K562 (cell line): ENCODE measurements around the gene PICK1. TPM values are rescaled to one million over a fixed set of nuclear protein-coding genes. Genes with fewer than 3 reads are reported as not detected.

Experiments used
- ASH1L ChIP-seq: fragments of 450-650 bp; IDR thresholded peaks from 2 replicates; pipeline ENCODE4 v1.6.1; 2018; ENCODE audit warnings: borderline replicate concordance, mild to moderate bottlenecking, low read depth; ENCODE audit not compliant: partially characterized antibody
- CREM ChIP-seq: IDR thresholded peaks from 2 replicates; pipeline ENCODE4 v1.6.1; 2014; ENCODE audit warnings: antibody characterized with exemption, low read depth
- RBM15 ChIP-seq: fragments of 200-400 bp; formaldehyde crosslinking; IDR thresholded peaks from 2 replicates; pipeline ENCODE4 v1.6.1; 2018; ENCODE audit warnings: mild to moderate bottlenecking, low read length, moderate library complexity; ENCODE audit not compliant: insufficient read depth
- polyA plus RNA-seq, 8 experiments: library from polyadenylated mRNA; depleted of rRNA in 4 of 8; stranded (reverse) in 5 of 8; unstranded in 3 of 8; fragments of >200 nt; fragmentation: Nextera tagmentation in 2 of 8; fragmentation: Illumina TruSeq in 1 of 8; extraction: Ambion mirVana in 2 of 8; extraction: Trizol in 1 of 8; gene quantifications; 2 replicates each; pipeline versions ENCODE4 v1.2.1 to v1.2.3, GENCODE V29; 2011 to 2014; ENCODE audit warnings: inconsistent platforms in 1 of 8, missing spikeins in 1 of 8
- total RNA-seq, 7 experiments: library from RNA; depleted of rRNA in 6 of 7; stranded (reverse); fragments of >200 nt in 6 of 7; fragmentation: Illumina TruSeq in 2 of 7; extraction: Trizol in 2 of 7; gene quantifications; 2 replicates each; pipeline versions ENCODE4 v1.2.1 to v1.2.3, GENCODE V29; 2011 to 2021; ENCODE audit warnings: low replicate concordance in 1 of 7
- TF ChIP-seq, protein P1 (sequence below): IDR thresholded peaks from 3 replicates; pipeline ENCODE4 v1.6.1; 2011; ENCODE audit warnings: borderline replicate concordance, mild to moderate bottlenecking; ENCODE audit not compliant: insufficient read length, insufficient read depth
- TF ChIP-seq, protein P2 (sequence below): sonication (generic); formaldehyde crosslinking; IDR thresholded peaks from 2 replicates; pipeline ENCODE4 v1.8.0; 2022; ENCODE audit warnings: mild to moderate bottlenecking, missing genetic modification reagents

Gene PICK1
- total and polyA plus RNA-seq, 9 of the 15 experiments (the other 6 are each of a cell fraction or from before 2014, with no cell fraction given): 0.06 to 11.0 (median 7.9) TPM; not detected in 1

DNA sequence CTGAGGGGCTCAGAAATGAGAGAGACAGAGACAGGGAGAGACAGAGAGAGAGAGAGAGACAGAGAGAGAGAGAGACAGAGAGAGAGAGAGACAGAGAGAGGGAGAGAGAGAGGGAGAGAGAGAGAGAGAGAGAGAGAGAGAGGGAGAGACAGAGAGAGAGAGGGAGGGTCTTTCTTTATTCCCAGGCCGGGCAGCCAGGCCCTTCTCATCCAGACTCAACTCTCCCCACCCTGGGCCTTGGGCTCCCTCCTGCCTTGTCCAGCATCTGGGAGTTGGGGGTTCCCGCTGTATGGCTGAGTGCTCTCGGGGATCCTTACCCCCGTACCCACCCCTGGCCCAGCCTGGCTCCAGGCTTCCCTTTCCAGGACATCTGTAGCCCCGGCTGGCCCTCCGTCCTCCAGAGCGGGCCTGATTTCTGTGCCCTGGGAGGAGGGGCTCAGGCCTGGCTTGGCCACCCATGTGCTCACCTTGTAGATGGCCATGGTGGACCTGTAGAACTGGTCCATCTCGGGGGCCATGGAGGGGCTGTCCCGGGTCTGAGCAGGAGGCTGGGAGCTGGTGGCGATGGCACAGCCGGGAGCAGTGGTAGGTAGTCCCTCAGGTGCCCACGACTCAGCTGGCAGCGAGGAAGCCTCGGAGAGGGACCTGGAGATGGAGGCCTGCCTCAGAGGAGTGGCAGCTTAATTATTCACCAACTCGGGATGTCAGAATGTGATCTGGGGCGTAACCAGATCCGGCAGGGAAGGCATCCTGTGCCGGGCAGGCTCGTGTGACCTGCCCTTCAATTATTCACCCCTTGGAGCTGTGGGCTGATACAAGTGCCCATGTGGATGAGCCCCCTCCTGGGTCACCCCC, 53.0 kb downstream of the PICK1 start, which contains the start of gene BAIAP2L2 (continued):
- TF ChIP-seq, protein P1, sequence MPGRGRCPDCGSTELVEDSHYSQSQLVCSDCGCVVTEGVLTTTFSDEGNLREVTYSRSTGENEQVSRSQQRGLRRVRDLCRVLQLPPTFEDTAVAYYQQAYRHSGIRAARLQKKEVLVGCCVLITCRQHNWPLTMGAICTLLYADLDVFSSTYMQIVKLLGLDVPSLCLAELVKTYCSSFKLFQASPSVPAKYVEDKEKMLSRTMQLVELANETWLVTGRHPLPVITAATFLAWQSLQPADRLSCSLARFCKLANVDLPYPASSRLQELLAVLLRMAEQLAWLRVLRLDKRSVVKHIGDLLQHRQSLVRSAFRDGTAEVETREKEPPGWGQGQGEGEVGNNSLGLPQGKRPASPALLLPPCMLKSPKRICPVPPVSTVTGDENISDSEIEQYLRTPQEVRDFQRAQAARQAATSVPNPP: no peak
- no peak for TF ChIP-seq ASH1L
- no peak for TF ChIP-seq CREM
- TF ChIP-seq, protein P2, sequence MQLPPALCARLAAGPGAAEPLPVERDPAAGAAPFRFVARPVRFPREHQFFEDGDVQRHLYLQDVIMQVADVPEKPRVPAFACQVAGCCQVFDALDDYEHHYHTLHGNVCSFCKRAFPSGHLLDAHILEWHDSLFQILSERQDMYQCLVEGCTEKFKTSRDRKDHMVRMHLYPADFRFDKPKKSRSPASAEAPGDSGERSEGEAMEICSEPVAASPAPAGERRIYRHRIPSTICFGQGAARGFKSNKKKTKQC (CRISPR knock-in tag): no peak
- TF ChIP-seq RBM15: no peak
